CD4-positive, CD25-positive, alpha-beta regulatory T cell (primary cell): ENCODE results near the gene APOO. TPM values are rescaled to one million over a fixed set of nuclear protein-coding genes. Genes with fewer than 3 reads are reported as not detected.

Source experiments
- ATAC-seq, 2 donors: fragments of 150-1000 bp; cut with Tn5 transposase; one replicate each; pipeline ENCODE4 v1.10.0; 2021; ENCODE audit warnings: low read depth in 2 of 2, moderate number of reproducible peaks in 2 of 2, moderate library complexity in 1 of 2
- DNase-seq, 3 donors: peaks; one replicate each; pipeline versions ENCODE4 v3.0.0 to v3.0.0-alpha.2; 2012 to 2022; ENCODE audit warnings: mixed read lengths in 1 of 3
- H3K27ac ChIP-seq: one replicate; pipeline ENCODE4 v1.7.0; 2013; ENCODE audit warnings: mild to moderate bottlenecking, low read length; ENCODE audit not compliant: insufficient read depth, poor library complexity, severe bottlenecking
- H3K27me3 ChIP-seq: one replicate; pipeline ENCODE4 v1.7.0; 2013; ENCODE audit warnings: low read length; ENCODE audit not compliant: control insufficient read depth, insufficient read depth
- H3K36me3 ChIP-seq: one replicate; pipeline ENCODE4 v1.7.0; 2013; ENCODE audit warnings: mild to moderate bottlenecking, low read length, moderate library complexity; ENCODE audit not compliant: control insufficient read depth, insufficient read depth
- H3K4me1 ChIP-seq: 2 replicates; pipeline ENCODE4 v1.7.0; 2013; ENCODE audit warnings: mild to moderate bottlenecking, low read length; ENCODE audit not compliant: insufficient read depth, control insufficient read depth, poor library complexity, severe bottlenecking
- H3K4me3 ChIP-seq: one replicate; pipeline ENCODE4 v1.7.0; 2013; ENCODE audit warnings: low read depth, mild to moderate bottlenecking, low read length, moderate library complexity
- H3K9me3 ChIP-seq, 2 experiments: 1 replicate in 1 of 2; 2 replicates in 1 of 2; pipeline ENCODE4 v1.7.0; 2013; ENCODE audit warnings: low read length in 2 of 2, mild to moderate bottlenecking in 1 of 2, moderate library complexity in 1 of 2; ENCODE audit not compliant: control insufficient read depth in 2 of 2
- H3K27ac Mint-ChIP-seq, 3 donors: one replicate each; pipeline ENCODE4 v1.8.0; 2020 to 2022; ENCODE audit warnings: mild to moderate bottlenecking in 3 of 3, mixed read lengths in 3 of 3, moderate library complexity in 2 of 3
- H3K27me3 Mint-ChIP-seq: one replicate; pipeline ENCODE4 v1.8.0; 2022; ENCODE audit warnings: mild to moderate bottlenecking, mixed read lengths
- H3K36me3 Mint-ChIP-seq: one replicate; pipeline ENCODE4 v1.8.0; 2020; ENCODE audit warnings: mixed read lengths
- H3K4me1 Mint-ChIP-seq, 4 donors: one replicate each; pipeline ENCODE4 v1.8.0; 2020 to 2022; ENCODE audit warnings: mixed read lengths in 4 of 4, mild to moderate bottlenecking in 1 of 4
- H3K4me3 Mint-ChIP-seq, 4 donors: one replicate each; pipeline ENCODE4 v1.8.0; 2020 to 2022; ENCODE audit warnings: mild to moderate bottlenecking in 4 of 4, mixed read lengths in 4 of 4, moderate library complexity in 3 of 4
- H3K9me3 Mint-ChIP-seq, 7 donors: one replicate each; pipeline ENCODE4 v1.8.0; 2020 to 2022; ENCODE audit warnings: mixed read lengths in 7 of 7, mild to moderate bottlenecking in 3 of 7, moderate library complexity in 2 of 7
- polyA plus RNA-seq, 4 donors: library from polyadenylated mRNA; unstranded; fragments of 300-500 nt; fragmentation: Illumina TruSeq; gene quantifications; one replicate each; pipeline ENCODE4 v1.2.3, GENCODE V29; 2021
- total RNA-seq: library from RNA; stranded (reverse); gene quantifications from one replicate; pipeline ENCODE4 v1.2.3, GENCODE V29; 2022

APOO gene
- total and polyA plus RNA-seq, 5 donors from 2014 or later: 13.5 to 20.9 (median 14.4) TPM

DNA sequence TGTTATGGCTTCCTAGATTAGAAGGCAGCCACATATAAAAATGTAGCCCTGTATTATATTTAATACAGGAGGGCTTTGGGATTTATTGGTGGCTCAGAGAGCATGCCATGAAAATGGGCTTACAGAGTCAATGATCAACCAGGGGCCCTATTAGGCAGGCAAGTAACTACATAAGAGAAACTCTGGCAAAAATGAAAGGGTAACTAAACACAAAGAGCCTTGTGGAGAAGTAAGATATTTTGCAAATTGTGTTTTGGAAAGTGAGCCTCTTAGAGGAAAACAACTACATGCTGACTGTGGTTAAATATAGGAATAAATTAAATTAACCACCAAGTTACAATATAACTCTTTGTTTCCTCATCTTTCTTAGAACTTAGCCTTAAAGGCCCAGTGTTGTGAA is 119.2 kb downstream of the APOO start:
- H3K27ac Mint-ChIP-seq: no peak overlapping the region
- DNase-seq (no peak), ATAC-seq (no peak)
- peak overlapping the region in 2 of 4 donors; percentile 42 to 71 for H3K4me3 Mint-ChIP-seq
- H3K36me3 Mint-ChIP-seq: peaks cover 17% of the 10 kb centered on the region
- Histone ChIP-seq H3K27me3 (no peaks in the 10 kb centered on the region), H3K27ac (no peak overlapping the region), H3K4me1 (peaks cover 6% of the 10 kb centered on the region), H3K9me3 (no peaks in the 10 kb centered on the region), H3K4me3 (no peak overlapping the region), H3K36me3 (peaks cover 10% of the 10 kb centered on the region)
- H3K27me3 Mint-ChIP-seq: no peaks in the 10 kb centered on the region
- H3K9me3 Mint-ChIP-seq: peaks cover 0 to 1% (median 0%) of the 10 kb centered on the region in 7 donors
- H3K4me1 Mint-ChIP-seq: peaks cover 8 to 27% (median 14%) of the 10 kb centered on the region in 4 donors

DNA sequence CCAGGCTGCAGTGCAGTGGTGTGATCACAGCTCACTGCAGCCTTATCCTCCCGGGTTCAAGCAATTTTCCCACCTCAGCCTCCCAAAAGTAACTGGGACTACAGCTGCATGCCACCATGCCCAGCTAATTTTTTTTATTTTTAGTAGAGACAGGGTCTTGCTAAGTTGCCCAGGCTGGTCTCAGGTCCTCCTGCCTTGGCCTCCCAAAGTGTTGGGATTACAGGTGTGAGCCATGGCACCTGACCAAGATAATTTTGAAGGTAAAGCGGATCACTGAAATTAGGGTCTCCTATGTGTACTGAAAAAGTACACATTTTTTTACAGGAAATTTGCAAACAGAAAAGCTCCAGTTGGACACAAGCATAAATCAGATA is 120.0 kb downstream of the APOO start:
- H3K4me1 Mint-ChIP-seq: peaks cover 8 to 31% (median 15%) of the 10 kb centered on the region in 4 donors
- H3K9me3 Mint-ChIP-seq: peaks cover 0 to 1% (median 0%) of the 10 kb centered on the region in 7 donors
- ATAC-seq: no peak
- Histone ChIP-seq H3K4me1 (peaks cover 7% of the 10 kb centered on the region), H3K27ac (no peak overlapping the region), H3K27me3 (no peaks in the 10 kb centered on the region), H3K9me3 (no peaks in the 10 kb centered on the region), H3K4me3 (no peak overlapping the region), H3K36me3 (peaks cover 10% of the 10 kb centered on the region)
- H3K27ac Mint-ChIP-seq: no peak overlapping the region
- H3K36me3 Mint-ChIP-seq: peaks cover 17% of the 10 kb centered on the region
- no peaks in the 10 kb centered on the region for H3K27me3 Mint-ChIP-seq
- DNase-seq: no peak
- H3K4me3 Mint-ChIP-seq: no peak overlapping the region

- DNase-seq (no peak), ATAC-seq (no peak)
- peak overlapping the region in 3 of 4 donors; percentile 63 to 95 (median 63) for H3K4me3 Mint-ChIP-seq
- H3K9me3 Mint-ChIP-seq: peaks cover 0 to 1% (median 0%) of the 10 kb centered on the region in 7 donors
- Histone ChIP-seq H3K36me3 (peaks cover 10% of the 10 kb centered on the region), H3K4me3 (no peak overlapping the region), H3K27ac (no peak overlapping the region), H3K9me3 (no peaks in the 10 kb centered on the region), H3K27me3 (no peaks in the 10 kb centered on the region), H3K4me1 (peaks cover 16% of the 10 kb centered on the region)
- peaks cover 8 to 44% (median 20%) of the 10 kb centered on the region in 4 donors for H3K4me1 Mint-ChIP-seq
- peaks cover 17% of the 10 kb centered on the region for H3K36me3 Mint-ChIP-seq
- no peaks in the 10 kb centered on the region for H3K27me3 Mint-ChIP-seq
- H3K27ac Mint-ChIP-seq: peak overlapping the region in 1 of 3 donors; percentile 20
Measured at GRCh38 chrX:23786268-23786815, 121.4 kb downstream of the APOO start.

GRCh38 chrX:23785580-23785979 is 122.2 kb downstream of the APOO start:
- Histone ChIP-seq H3K4me3 (peak overlapping the region; percentile 95), H3K27ac (peak overlapping the region; percentile 33), H3K36me3 (peaks cover 10% of the 10 kb centered on the region), H3K9me3 (no peaks in the 10 kb centered on the region), H3K4me1 (peaks cover 19% of the 10 kb centered on the region), H3K27me3 (no peaks in the 10 kb centered on the region)
- no peak for ATAC-seq
- Mint-ChIP-seq H3K36me3 (peaks cover 17% of the 10 kb centered on the region), H3K4me3 (peak overlapping the region; percentile 92 to 99 (median 96)), H3K27me3 (no peaks in the 10 kb centered on the region), H3K27ac (peak overlapping the region in 2 of 3 donors; percentile 2 to 97), H3K9me3 (peaks cover 0 to 1% (median 0%) of the 10 kb centered on the region in 7 donors), H3K4me1 (peaks cover 8 to 47% (median 20%) of the 10 kb centered on the region in 4 donors)
- no peak for DNase-seq

DNA sequence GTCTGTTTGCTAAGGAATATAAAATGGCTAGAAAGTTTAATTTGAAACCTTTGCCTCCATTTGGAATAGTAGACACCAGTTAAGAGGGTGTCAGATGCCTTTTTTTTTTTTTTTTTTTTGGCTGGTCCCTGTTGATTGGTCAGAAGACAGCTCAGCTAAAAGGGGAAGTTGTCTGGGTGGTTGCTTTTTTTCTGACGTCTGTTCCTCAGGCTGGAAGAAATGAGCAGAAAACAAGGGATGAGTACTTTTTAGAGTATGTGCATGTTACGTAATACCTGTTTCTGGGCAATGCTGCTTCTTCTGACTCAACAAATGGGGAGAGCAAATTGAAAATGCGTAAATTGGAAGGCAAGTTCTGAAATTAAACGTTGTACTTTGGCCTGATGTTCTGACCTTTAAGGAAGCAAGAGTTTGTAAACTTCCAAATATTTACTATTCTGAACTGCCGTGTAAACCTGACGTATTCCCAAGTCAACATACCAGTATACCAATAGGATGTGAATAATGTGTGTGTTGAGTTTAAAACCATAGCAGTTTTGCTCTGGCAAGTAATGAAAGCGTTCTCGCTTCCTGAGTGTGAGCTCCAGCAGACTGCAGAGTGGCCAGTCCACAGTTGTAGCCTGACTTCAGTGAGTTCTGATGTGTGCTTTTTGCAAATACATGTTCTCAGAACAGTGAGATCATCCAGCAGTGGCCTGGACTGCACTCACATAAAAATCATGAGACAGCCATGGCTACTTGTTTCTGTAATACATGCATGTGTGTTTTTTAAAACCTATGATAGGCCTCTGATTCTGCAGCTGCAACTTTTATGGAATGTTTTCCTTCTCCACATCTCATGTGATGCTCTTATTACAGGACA is 123.0 kb downstream of the APOO start:
- DNase-seq: peak in 1 of 3 donors; percentile 58
- no peaks in the 10 kb centered on the region for H3K27me3 Mint-ChIP-seq
- H3K9me3 Mint-ChIP-seq: peaks cover 0 to 1% (median 0%) of the 10 kb centered on the region in 7 donors
- H3K27ac Mint-ChIP-seq: peak overlapping the region in 2 of 3 donors; percentile 77 to 97
- peak overlapping the region; percentile 86 for H3K27ac ChIP-seq
- H3K27me3 ChIP-seq: no peaks in the 10 kb centered on the region
- H3K36me3 Mint-ChIP-seq: peaks cover 17% of the 10 kb centered on the region
- peaks cover 19% of the 10 kb centered on the region for H3K4me1 ChIP-seq
- H3K4me1 Mint-ChIP-seq: peaks cover 8 to 47% (median 20%) of the 10 kb centered on the region in 4 donors
- H3K4me3 ChIP-seq: peak overlapping the region; percentile 95
- H3K4me3 Mint-ChIP-seq: peak overlapping the region; percentile 92 to 99 (median 96)
- no peaks in the 10 kb centered on the region for H3K9me3 ChIP-seq
- no peak for ATAC-seq
- H3K36me3 ChIP-seq: peaks cover 10% of the 10 kb centered on the region

- no peaks in the 10 kb centered on the region for H3K9me3 ChIP-seq
- H3K4me3 Mint-ChIP-seq: peak overlapping the region; percentile 92 to 99 (median 96)
- no peak for ATAC-seq
- H3K27me3 Mint-ChIP-seq: no peaks in the 10 kb centered on the region
- peaks cover 10% of the 10 kb centered on the region for H3K36me3 ChIP-seq
- H3K4me1 Mint-ChIP-seq: peaks cover 8 to 45% (median 20%) of the 10 kb centered on the region in 4 donors
- peak overlapping the region; percentile 95 for H3K4me3 ChIP-seq
- H3K9me3 Mint-ChIP-seq: peaks cover 0 to 1% (median 0%) of the 10 kb centered on the region in 7 donors
- H3K27me3 ChIP-seq: no peaks in the 10 kb centered on the region
- peak overlapping the region; percentile 96 to 97 (median 97) for H3K27ac Mint-ChIP-seq
- H3K4me1 ChIP-seq: peaks cover 19% of the 10 kb centered on the region
- peaks cover 17% of the 10 kb centered on the region for H3K36me3 Mint-ChIP-seq
- DNase-seq: peak; percentile 4 to 52 (median 40)
- H3K27ac ChIP-seq: peak overlapping the region; percentile 86
Measured at GRCh38 chrX:23783589-23784469, 123.9 kb downstream of the APOO start.
